ENCODE data around the gene MED29. TPM values are rescaled to one million over a fixed set of nuclear protein-coding genes. Genes with fewer than 3 reads are reported as not detected.

MED29 gene
- total and polyA plus RNA-seq, 2 of the 13 experiments (the other 11 are each of a cell fraction or from before 2014, with no cell fraction given) = 14.0 to 19.7 TPM

DNA sequence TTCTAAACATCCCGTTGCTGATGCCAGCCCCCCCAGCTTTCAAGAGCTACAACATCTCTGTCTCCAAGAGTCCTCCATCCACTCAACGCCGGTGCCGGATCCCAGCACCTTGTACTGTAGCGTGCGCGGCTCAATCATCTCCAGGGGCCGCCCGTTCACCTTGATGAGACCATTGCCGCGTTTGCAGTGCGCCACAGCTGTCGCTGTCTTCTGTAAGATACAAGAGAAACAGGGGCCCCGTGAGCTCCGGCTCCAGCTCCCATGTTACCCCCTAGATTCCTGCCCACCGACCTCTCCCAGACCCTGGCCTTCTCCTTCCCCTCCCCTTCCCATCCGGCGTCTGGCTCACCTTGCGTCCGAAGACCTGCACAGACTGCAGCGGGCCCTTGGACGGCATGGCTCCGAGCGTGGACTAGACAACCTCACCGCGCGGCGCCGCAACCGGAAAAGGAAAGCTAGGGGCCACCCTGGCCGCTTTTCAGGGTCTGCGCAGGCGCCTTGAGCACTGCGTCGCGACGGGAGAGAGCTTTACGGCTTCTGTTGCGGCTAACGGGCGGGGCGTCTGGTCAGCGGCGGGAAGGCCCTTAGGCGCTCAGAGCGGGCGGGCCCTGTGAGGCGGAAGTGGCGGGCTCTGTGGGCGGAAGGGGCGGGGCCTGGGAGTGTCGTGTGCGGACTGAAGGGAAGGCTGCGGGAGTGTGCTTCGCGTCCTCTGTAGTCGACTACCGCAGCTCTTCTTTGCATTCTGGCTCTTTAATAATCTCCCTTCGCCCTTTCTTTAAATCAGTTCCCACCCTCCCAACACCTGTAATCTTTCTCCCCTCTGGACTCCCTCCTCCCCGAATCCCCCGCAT, 44.5 kb downstream of the MED29 start, which contains the start of gene RPS16 (continued):
- TF ChIP-seq, protein P1, sequence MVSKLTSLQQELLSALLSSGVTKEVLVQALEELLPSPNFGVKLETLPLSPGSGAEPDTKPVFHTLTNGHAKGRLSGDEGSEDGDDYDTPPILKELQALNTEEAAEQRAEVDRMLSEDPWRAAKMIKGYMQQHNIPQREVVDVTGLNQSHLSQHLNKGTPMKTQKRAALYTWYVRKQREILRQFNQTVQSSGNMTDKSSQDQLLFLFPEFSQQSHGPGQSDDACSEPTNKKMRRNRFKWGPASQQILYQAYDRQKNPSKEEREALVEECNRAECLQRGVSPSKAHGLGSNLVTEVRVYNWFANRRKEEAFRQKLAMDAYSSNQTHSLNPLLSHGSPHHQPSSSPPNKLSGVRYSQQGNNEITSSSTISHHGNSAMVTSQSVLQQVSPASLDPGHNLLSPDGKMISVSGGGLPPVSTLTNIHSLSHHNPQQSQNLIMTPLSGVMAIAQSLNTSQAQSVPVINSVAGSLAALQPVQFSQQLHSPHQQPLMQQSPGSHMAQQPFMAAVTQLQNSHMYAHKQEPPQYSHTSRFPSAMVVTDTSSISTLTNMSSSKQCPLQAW (CRISPR knock-in tag; IDR thresholded peaks at IDR 0.05) = peak; percentile 96
- TF ChIP-seq, protein P2, sequence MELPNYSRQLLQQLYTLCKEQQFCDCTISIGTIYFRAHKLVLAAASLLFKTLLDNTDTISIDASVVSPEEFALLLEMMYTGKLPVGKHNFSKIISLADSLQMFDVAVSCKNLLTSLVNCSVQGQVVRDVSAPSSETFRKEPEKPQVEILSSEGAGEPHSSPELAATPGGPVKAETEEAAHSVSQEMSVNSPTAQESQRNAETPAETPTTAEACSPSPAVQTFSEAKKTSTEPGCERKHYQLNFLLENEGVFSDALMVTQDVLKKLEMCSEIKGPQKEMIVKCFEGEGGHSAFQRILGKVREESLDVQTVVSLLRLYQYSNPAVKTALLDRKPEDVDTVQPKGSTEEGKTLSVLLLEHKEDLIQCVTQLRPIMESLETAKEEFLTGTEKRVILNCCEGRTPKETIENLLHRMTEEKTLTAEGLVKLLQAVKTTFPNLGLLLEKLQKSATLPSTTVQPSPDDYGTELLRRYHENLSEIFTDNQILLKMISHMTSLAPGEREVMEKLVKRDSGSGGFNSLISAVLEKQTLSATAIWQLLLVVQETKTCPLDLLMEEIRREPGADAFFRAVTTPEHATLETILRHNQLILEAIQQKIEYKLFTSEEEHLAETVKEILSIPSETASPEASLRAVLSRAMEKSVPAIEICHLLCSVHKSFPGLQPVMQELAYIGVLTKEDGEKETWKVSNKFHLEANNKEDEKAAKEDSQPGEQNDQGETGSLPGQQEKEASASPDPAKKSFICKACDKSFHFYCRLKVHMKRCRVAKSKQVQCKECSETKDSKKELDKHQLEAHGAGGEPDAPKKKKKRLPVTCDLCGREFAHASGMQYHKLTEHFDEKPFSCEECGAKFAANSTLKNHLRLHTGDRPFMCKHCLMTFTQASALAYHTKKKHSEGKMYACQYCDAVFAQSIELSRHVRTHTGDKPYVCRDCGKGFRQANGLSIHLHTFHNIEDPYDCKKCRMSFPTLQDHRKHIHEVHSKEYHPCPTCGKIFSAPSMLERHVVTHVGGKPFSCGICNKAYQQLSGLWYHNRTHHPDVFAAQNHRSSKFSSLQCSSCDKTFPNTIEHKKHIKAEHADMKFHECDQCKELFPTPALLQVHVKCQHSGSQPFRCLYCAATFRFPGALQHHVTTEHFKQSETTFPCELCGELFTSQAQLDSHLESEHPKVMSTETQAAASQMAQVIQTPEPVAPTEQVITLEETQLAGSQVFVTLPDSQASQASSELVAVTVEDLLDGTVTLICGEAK (IDR thresholded peaks at IDR 0.05) = peak; percentile 57; the same call in 1 of the 2 replicates
- TF ChIP-seq, protein P2 (CRISPR knock-in tag; IDR thresholded peaks at IDR 0.05) = peak; percentile 91; the same call in 1 of the 2 replicates
- peak; percentile 89 for TF ChIP-seq KLF6 (CRISPR knock-in tag; IDR thresholded peaks at IDR 0.05)
- TF ChIP-seq RFX3 (CRISPR knock-in tag; IDR thresholded peaks at IDR 0.05) = no peak
- TF ChIP-seq ATRX (CRISPR knock-in tag; IDR thresholded peaks at IDR 0.05; ENCODE audit: borderline replicate concordance) = no peak
- TF ChIP-seq IRF2 (CRISPR knock-in tag; IDR thresholded peaks at IDR 0.05) = peak; percentile 96
- TF ChIP-seq MAFF (IDR thresholded peaks at IDR 0.05; ENCODE audit: low read depth, low read length) = no peak
- TF ChIP-seq ZNF619 (CRISPR knock-in tag; IDR thresholded peaks at IDR 0.05) = peak; percentile 95
- TF ChIP-seq, protein P3, sequence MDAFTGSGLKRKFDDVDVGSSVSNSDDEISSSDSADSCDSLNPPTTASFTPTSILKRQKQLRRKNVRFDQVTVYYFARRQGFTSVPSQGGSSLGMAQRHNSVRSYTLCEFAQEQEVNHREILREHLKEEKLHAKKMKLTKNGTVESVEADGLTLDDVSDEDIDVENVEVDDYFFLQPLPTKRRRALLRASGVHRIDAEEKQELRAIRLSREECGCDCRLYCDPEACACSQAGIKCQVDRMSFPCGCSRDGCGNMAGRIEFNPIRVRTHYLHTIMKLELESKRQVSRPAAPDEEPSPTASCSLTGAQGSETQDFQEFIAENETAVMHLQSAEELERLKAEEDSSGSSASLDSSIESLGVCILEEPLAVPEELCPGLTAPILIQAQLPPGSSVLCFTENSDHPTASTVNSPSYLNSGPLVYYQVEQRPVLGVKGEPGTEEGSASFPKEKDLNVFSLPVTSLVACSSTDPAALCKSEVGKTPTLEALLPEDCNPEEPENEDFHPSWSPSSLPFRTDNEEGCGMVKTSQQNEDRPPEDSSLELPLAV (CRISPR knock-in tag; conservative IDR thresholded peaks at IDR 0.05; ENCODE audit: low read depth) = peak; percentile 62; the same call in 1 of the 2 replicates
- TF ChIP-seq HDAC6 (IDR thresholded peaks at IDR 0.05; ENCODE audit: low read depth, low read length) = no peak
- peak; percentile 90; the same call in 1 of the 2 replicates for TF ChIP-seq ZNF335 (CRISPR knock-in tag; IDR thresholded peaks at IDR 0.05)
- TF ChIP-seq ZSCAN29 (CRISPR knock-in tag; conservative IDR thresholded peaks at IDR 0.05) = peak; percentile 72; the same call in 1 of the 2 replicates
- peak; percentile 72 for TF ChIP-seq GATAD2A (CRISPR knock-in tag; IDR thresholded peaks at IDR 0.05)
- TF ChIP-seq, protein P4, sequence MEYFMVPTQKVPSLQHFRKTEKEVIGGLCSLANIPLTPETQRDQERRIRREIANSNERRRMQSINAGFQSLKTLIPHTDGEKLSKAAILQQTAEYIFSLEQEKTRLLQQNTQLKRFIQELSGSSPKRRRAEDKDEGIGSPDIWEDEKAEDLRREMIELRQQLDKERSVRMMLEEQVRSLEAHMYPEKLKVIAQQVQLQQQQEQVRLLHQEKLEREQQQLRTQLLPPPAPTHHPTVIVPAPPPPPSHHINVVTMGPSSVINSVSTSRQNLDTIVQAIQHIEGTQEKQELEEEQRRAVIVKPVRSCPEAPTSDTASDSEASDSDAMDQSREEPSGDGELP (IDR thresholded peaks at IDR 0.05; ENCODE audit: borderline replicate concordance, low read depth) = peak; percentile 36; the same call in 1 of the 2 replicates
- TF ChIP-seq MAF1 (CRISPR knock-in tag; IDR thresholded peaks at IDR 0.05; ENCODE audit: borderline replicate concordance) = peak; percentile 79; the same call in 1 of the 2 replicates

Data from HepG2 (cell line).